Adipocyte (in vitro differentiated cells): Measurements from ENCODE around the gene MEPE.
A peak's percentile ranks its signal among the peaks of the same experiment; 100 is the strongest.
"Not testable (repeated sequence)": the region's sequence is repeated elsewhere in the genome, so short reads cannot be mapped to it uniquely, and the experiment has no call there.

ENCODE experiments used
- DNase-seq: peaks from one replicate; pipeline ENCODE4 v3.0.0-alpha.2; 2015; ENCODE audit warnings: low read depth
- H3K27me3 ChIP-seq: replicated peaks from 2 replicates; pipeline ENCODE4 v1.7.0; 2013; ENCODE audit warnings: mild to moderate bottlenecking, low read length, moderate library complexity; ENCODE audit not compliant: control insufficient read depth, insufficient read depth
- H3K36me3 ChIP-seq: 2 replicates; pipeline ENCODE4 v1.7.0; 2013; ENCODE audit warnings: low read length, mild to moderate bottlenecking, moderate library complexity; ENCODE audit not compliant: control insufficient read depth, insufficient read depth, severe bottlenecking
- H3K4me1 ChIP-seq: 2 replicates; pipeline ENCODE4 v1.7.0; 2013; ENCODE audit warnings: mild to moderate bottlenecking, low read length, moderate library complexity; ENCODE audit not compliant: control insufficient read depth, insufficient read depth
- H3K4me3 ChIP-seq: 2 replicates; pipeline ENCODE4 v1.7.0; 2013; ENCODE audit warnings: mild to moderate bottlenecking, low read length, moderate library complexity
- H3K9ac ChIP-seq: 2 replicates; pipeline ENCODE4 v1.7.0; 2013; ENCODE audit warnings: mild to moderate bottlenecking, low read length, moderate library complexity
- H3K9me3 ChIP-seq: 2 replicates; pipeline ENCODE4 v1.7.0; 2013; ENCODE audit warnings: mild to moderate bottlenecking, low read length, moderate library complexity; ENCODE audit not compliant: control insufficient read depth

Gene MEPE

DNA sequence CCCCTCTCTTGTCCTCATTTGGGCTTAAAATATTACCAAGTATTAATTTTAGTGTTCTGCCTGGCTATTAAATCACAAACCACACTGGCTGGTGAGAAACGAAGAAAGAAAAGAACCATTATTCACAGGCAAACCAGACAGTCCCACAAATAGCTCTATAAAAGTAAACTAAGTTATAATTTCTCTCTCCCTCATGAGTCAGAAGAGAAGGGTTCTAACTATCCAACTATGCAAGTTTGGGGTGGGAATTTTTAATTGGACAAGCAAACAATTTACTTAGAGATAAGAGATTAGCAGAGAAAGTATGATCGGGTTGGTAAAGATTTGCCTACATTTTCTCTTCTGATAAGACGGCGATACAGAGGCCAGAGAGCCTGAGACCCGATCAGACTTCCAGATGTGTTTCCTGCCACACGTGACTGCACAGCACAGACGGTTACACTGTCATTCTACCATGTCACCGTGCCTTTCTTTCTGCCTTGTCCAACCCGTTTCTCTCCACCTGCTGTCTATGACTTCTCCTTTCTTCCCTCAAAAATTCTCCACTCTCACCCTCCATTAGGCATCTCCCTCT is 52.3 kb downstream of the MEPE start:
- peaks cover 6% of the 10 kb centered on the region for H3K9me3 ChIP-seq

GRCh38 chr4:87886083-87886482 is 53.3 kb downstream of the MEPE start:
- H3K9ac ChIP-seq, result no peak overlapping the region
- no peaks in the 10 kb centered on the region for H3K4me1 ChIP-seq

More for the DNA sequence above, 52.3 kb downstream of the MEPE start:
- Histone ChIP-seq H3K27me3 (peaks cover 11% of the 10 kb centered on the region), H3K9ac (no peak overlapping the region), H3K4me1 (no peaks in the 10 kb centered on the region), H3K36me3 (no peaks in the 10 kb centered on the region), H3K4me3 (no peak overlapping the region)
- no peak for DNase-seq

GRCh38 chr4:87890753-87891152 is 58.0 kb downstream of the MEPE start:
- not testable (repeated sequence) for H3K9ac ChIP-seq, H3K36me3 ChIP-seq

More at GRCh38 chr4:87886083-87886482, 53.3 kb downstream of the MEPE start:
- Histone ChIP-seq H3K27me3 (peaks cover 11% of the 10 kb centered on the region), H3K9me3 (peaks cover 8% of the 10 kb centered on the region), H3K4me3 (no peak overlapping the region), H3K36me3 (no peaks in the 10 kb centered on the region)
- DNase-seq, result no peak

GRCh38 chr4:87895964-87896621 is 63.3 kb downstream of the MEPE start:
- peaks cover 12% of the 10 kb centered on the region for H3K4me1 ChIP-seq
- no peak overlapping the region for H3K9ac ChIP-seq
- H3K36me3 ChIP-seq, result no peaks in the 10 kb centered on the region
- H3K4me3 ChIP-seq, result no peak overlapping the region
- peaks cover 43% of the 10 kb centered on the region for H3K27me3 ChIP-seq
- DNase-seq, result peak; percentile 51
- peaks cover 8% of the 10 kb centered on the region for H3K9me3 ChIP-seq

More at GRCh38 chr4:87890753-87891152, 58.0 kb downstream of the MEPE start:
- Histone ChIP-seq H3K9me3 (peaks cover 16% of the 10 kb centered on the region), H3K27me3 (peaks cover 24% of the 10 kb centered on the region)
- not testable (repeated sequence) for DNase-seq, H3K4me3 ChIP-seq, H3K4me1 ChIP-seq
